ENCODE measurements around the gene SLC4A2. TPM values are rescaled to one million over a fixed set of nuclear protein-coding genes. Genes with fewer than 3 reads are reported as not detected.

Gene SLC4A2
- total and polyA plus RNA-seq, 7 donors = 12.3 to 124 (median 84.6) TPM

DNA sequence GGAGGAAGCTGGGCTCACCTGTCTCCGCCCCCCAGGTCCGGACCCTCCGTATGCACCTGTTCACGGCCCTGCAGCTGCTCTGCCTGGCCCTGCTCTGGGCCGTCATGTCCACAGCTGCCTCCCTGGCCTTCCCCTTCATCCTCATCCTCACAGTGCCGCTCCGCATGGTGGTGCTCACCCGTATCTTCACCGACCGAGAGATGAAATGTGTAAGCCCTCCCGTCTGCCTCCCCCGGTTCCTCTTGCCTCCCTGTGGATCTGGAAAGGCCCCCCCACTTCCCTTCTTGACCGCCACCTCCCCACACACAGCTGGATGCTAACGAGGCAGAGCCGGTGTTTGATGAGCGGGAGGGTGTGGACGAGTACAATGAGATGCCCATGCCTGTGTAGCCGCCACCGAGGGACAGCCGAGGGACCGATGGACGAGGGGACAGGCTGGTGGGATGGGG, 16.6 kb downstream of the SLC4A2 start:
- no peak for DNase-seq
- Histone ChIP-seq H3K4me3 (no peak overlapping the region), H3K4me1 (peaks cover 0 to 36% (median 31%) of the 10 kb centered on the region in 4 donors), H3K36me3 (peaks cover 30 to 65% (median 45%) of the 10 kb centered on the region in 4 donors), H3K27me3 (no peaks in the 10 kb centered on the region), H3K27ac (no peak overlapping the region), H3K9me3 (no peaks in the 10 kb centered on the region)
- TF ChIP-seq CTCF (IDR thresholded peaks at IDR 0.05) = no peak
- TF ChIP-seq POLR2A (IDR thresholded peaks at IDR 0.05) = no peak
- no peak for TF ChIP-seq EP300 (IDR thresholded peaks at IDR 0.05)
- 81 to 87% methylated on average over 22 of the region's 22 CpGs for WGBS, 2 donors
- intact Hi-C loops (cut with DNase I) = no loop called here

- intact Hi-C loops (cut with DNase I) = no loop called here
- peak overlapping the region in 3 of 4 donors; percentile 32 to 97 (median 57) for H3K27ac ChIP-seq
- H3K36me3 ChIP-seq = peaks cover 23 to 54% (median 34%) of the 10 kb centered on the region in 4 donors
- no peak for DNase-seq
- WGBS, 2 donors = 70 to 84% methylated on average over 33 of the region's 33 CpGs
- no peak overlapping the region for H3K4me3 ChIP-seq
- peaks cover 0 to 47% (median 42%) of the 10 kb centered on the region in 4 donors for H3K4me1 ChIP-seq
- no peaks in the 10 kb centered on the region for H3K9me3 ChIP-seq
- no peaks in the 10 kb centered on the region for H3K27me3 ChIP-seq
- TF ChIP-seq POLR2AphosphoS5 (IDR thresholded peaks at IDR 0.05) = no peak
These were observed 17.7 kb downstream of the SLC4A2 start for GRCh38 chr7:151076863-151077704.

DNA sequence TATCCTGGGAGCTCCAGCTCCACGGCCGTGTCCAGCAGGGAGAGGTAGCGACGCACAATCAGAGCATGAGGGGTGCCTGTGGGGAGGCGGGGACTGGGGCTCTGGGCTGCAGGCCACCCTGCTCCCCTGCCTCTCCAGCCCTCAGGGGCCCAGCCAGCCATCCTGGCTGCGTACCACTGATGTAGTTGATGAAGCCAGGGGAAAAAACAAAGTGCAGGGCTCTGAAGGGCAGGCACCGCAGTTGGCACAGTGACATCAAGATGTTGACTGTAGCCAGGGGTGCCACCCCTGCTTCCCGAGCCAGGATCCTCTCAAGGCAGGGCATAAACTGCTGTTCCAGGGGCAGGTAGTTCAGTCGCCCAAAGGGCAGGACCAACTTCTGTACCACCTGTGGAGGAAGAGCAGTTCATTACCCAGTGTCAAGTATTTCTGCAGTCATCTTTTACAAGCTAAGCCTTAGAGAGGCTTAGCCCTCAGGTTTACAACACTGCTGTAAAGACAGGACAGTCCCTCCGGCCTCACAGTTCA, 18.4 kb downstream of the SLC4A2 start:
- Histone ChIP-seq H3K27ac (peak overlapping the region in 3 of 4 donors; percentile 51 to 97 (median 57)), H3K4me3 (no peak overlapping the region), H3K9me3 (no peaks in the 10 kb centered on the region), H3K36me3 (peaks cover 23 to 47% (median 28%) of the 10 kb centered on the region in 4 donors), H3K4me1 (peaks cover 0 to 53% (median 49%) of the 10 kb centered on the region in 4 donors), H3K27me3 (no peaks in the 10 kb centered on the region)
- WGBS, 2 donors = 57 to 78% methylated on average over 10 of the region's 10 CpGs
- intact Hi-C loops (cut with DNase I) = no loop called here
- no peak for DNase-seq
- TF ChIP-seq POLR2A (IDR thresholded peaks at IDR 0.05) (no peak), POLR2AphosphoS5 (IDR thresholded peaks at IDR 0.05) (no peak), CTCF (IDR thresholded peaks at IDR 0.05) (no peak), EP300 (IDR thresholded peaks at IDR 0.05) (no peak)

DNA sequence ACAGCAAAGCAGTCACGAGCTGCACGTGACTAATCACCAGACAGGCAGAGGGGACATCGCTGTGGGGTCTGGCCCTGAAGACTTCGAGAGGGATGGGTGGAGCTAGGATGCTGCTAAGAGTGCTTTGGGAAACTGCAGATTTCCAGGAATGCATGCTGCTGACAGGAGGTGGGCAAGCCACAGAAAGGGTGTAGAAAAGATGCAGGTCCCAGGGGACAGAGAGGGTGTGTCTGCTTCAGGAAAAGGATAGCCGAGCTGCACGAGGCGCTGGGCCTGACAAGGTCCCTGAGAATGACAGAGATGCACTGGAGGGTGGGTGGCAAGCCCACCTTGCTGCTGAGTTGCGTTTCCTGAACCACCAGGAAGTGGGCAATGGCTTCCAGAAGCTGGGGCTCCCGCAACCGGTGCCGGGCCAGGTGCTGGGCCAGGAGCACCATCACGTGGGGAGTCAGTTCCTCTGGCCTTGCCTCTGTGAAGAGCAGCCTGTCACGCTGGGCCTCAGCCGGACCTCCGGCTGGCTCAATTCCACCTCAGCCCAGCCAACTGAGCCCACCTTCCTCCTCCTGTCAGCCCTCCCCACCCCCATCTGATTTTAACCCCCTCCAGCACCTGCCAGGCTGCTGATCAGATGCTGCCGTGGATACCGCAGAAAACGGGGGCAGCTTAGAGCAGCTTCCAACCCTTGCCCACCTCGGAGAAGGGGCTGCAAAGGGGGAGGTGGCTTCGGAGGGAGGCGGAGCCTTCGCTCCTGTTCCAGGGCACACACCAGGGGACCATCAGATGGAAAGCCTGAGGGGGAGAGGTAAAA, 19.0 kb downstream of the SLC4A2 start:
- Histone ChIP-seq H3K4me1 (peaks cover 0 to 54% (median 51%) of the 10 kb centered on the region in 4 donors), H3K36me3 (peaks cover 22 to 41% (median 24%) of the 10 kb centered on the region in 4 donors), H3K9me3 (no peaks in the 10 kb centered on the region), H3K27me3 (no peaks in the 10 kb centered on the region), H3K4me3 (no peak overlapping the region), H3K27ac (peak overlapping the region in 3 of 4 donors; percentile 51 to 97 (median 57))
- WGBS, 2 donors = 61 to 66% methylated on average over 22 of the region's 22 CpGs
- peak; percentile 88 for DNase-seq
- TF ChIP-seq CTCF (IDR thresholded peaks at IDR 0.05) (no peak), EP300 (IDR thresholded peaks at IDR 0.05) (no peak), POLR2AphosphoS5 (IDR thresholded peaks at IDR 0.05) (peak in 1 of 4 donors; percentile 36), POLR2A (IDR thresholded peaks at IDR 0.05) (no peak)
- intact Hi-C loops (cut with DNase I) = no loop called here
